ENCODE data around the gene TRIM69.

DNA sequence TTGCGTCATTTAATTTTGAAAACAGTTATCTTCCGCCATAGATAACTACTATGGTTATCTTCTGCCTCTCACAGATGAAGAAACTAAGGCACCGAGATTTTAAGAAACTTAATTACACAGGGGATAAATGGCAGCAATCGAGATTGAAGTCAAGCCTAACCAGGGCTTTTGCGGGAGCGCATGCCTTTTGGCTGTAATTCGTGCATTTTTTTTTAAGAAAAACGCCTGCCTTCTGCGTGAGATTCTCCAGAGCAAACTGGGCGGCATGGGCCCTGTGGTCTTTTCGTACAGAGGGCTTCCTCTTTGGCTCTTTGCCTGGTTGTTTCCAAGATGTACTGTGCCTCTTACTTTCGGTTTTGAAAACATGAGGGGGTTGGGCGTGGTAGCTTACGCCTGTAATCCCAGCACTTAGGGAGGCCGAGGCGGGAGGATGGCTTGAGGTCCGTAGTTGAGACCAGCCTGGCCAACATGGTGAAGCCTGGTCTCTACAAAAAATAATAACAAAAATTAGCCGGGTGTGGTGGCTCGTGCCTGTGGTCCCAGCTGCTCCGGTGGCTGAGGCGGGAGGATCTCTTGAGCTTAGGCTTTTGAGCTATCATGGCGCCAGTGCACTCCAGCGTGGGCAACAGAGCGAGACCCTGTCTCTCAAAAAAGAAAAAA, 23.9 kb upstream of the TRIM69 start:
- TF ChIP-seq, protein P1, sequence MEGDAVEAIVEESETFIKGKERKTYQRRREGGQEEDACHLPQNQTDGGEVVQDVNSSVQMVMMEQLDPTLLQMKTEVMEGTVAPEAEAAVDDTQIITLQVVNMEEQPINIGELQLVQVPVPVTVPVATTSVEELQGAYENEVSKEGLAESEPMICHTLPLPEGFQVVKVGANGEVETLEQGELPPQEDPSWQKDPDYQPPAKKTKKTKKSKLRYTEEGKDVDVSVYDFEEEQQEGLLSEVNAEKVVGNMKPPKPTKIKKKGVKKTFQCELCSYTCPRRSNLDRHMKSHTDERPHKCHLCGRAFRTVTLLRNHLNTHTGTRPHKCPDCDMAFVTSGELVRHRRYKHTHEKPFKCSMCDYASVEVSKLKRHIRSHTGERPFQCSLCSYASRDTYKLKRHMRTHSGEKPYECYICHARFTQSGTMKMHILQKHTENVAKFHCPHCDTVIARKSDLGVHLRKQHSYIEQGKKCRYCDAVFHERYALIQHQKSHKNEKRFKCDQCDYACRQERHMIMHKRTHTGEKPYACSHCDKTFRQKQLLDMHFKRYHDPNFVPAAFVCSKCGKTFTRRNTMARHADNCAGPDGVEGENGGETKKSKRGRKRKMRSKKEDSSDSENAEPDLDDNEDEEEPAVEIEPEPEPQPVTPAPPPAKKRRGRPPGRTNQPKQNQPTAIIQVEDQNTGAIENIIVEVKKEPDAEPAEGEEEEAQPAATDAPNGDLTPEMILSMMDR (conservative IDR thresholded peaks at IDR 0.05; ENCODE audit: low read depth in 2 of 2), result no peak
- TF ChIP-seq POLR2AphosphoS5 (IDR thresholded peaks at IDR 0.05; ENCODE audit: low read depth) (no peak), EZH2phosphoT487 (IDR thresholded peaks at IDR 0.05; ENCODE audit: unreplicated experiment) (no peak), EZH2 (IDR thresholded peaks at IDR 0.05; ENCODE audit: low read depth, unreplicated experiment) (no peak)
- TF ChIP-seq, protein P2, sequence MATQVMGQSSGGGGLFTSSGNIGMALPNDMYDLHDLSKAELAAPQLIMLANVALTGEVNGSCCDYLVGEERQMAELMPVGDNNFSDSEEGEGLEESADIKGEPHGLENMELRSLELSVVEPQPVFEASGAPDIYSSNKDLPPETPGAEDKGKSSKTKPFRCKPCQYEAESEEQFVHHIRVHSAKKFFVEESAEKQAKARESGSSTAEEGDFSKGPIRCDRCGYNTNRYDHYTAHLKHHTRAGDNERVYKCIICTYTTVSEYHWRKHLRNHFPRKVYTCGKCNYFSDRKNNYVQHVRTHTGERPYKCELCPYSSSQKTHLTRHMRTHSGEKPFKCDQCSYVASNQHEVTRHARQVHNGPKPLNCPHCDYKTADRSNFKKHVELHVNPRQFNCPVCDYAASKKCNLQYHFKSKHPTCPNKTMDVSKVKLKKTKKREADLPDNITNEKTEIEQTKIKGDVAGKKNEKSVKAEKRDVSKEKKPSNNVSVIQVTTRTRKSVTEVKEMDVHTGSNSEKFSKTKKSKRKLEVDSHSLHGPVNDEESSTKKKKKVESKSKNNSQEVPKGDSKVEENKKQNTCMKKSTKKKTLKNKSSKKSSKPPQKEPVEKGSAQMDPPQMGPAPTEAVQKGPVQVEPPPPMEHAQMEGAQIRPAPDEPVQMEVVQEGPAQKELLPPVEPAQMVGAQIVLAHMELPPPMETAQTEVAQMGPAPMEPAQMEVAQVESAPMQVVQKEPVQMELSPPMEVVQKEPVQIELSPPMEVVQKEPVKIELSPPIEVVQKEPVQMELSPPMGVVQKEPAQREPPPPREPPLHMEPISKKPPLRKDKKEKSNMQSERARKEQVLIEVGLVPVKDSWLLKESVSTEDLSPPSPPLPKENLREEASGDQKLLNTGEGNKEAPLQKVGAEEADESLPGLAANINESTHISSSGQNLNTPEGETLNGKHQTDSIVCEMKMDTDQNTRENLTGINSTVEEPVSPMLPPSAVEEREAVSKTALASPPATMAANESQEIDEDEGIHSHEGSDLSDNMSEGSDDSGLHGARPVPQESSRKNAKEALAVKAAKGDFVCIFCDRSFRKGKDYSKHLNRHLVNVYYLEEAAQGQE (IDR thresholded peaks at IDR 0.05; ENCODE audit: unreplicated experiment), result no peak
- TF ChIP-seq, protein P3, sequence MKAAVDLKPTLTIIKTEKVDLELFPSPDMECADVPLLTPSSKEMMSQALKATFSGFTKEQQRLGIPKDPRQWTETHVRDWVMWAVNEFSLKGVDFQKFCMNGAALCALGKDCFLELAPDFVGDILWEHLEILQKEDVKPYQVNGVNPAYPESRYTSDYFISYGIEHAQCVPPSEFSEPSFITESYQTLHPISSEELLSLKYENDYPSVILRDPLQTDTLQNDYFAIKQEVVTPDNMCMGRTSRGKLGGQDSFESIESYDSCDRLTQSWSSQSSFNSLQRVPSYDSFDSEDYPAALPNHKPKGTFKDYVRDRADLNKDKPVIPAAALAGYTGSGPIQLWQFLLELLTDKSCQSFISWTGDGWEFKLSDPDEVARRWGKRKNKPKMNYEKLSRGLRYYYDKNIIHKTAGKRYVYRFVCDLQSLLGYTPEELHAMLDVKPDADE (IDR thresholded peaks at IDR 0.05), result no peak

All from GM23338 (cell line).